GM12878 (cell line): Measurements from ENCODE around the gene WDR76. TPM values are rescaled to one million over a fixed set of nuclear protein-coding genes. Genes with fewer than 3 reads are reported as not detected.
A peak's percentile ranks its signal among the peaks of the same experiment; 100 is the strongest.

Experiments
- ATAC-seq: fragments of 200-7000 bp; cut with Tn5 transposase; 3 replicates; pipeline ENCODE4 v1.9.1; 2020; ENCODE audit warnings: mild to moderate bottlenecking, moderate library complexity
- BruUV-seq: library from RNA; stranded (reverse); fragments of 400-500 nt; replicated peaks from 2 replicates; lab custom pipeline; 2021; lab: Mats Ljungman, UMichigan
- CTCF ChIA-PET: fragments of 300-600 bp; sonication (Branson Sonifier 250); formaldehyde crosslinking; extraction: SDS; loops from one replicate; lab custom pipeline; 2021; ENCODE audit warnings: inconsistent platforms; lab: Yijun Ruan, JAX
- POLR2A ChIA-PET: fragments of 350-600 bp; formaldehyde crosslinking; extraction: SDS; loops from one replicate; lab custom pipeline; 2021; ENCODE audit warnings: inconsistent platforms; lab: Charles Lee
- RAD21 ChIA-PET: fragments of 300-600 bp; sonication (Branson Sonifier 250); formaldehyde crosslinking; loops from one replicate; lab custom pipeline; 2023; ENCODE audit warnings: antibody characterized with exemption; ENCODE audit not compliant: unreplicated experiment; lab: Charles Lee
- SMC1A ChIA-PET: fragments of 300-600 bp; sonication (Branson Sonifier 250); formaldehyde crosslinking; loops from one replicate; lab custom pipeline; 2023; ENCODE audit not compliant: unreplicated experiment, uncharacterized antibody; lab: Charles Lee
- DNase-seq: peaks from one replicate; pipeline ENCODE4 v3.0.0-alpha.2; 2011; ENCODE audit warnings: low read depth, low spot score
- FAIRE-seq: peaks from 3 replicates; lab custom pipeline; 2011; peaks lifted over from hg19 to GRCh38; lab: Jason Lieb, UNC
- H2AFZ ChIP-seq: 2 replicates; pipeline ENCODE4 v1.6.0; 2011; ENCODE audit warnings: low read depth, low read length, control low read depth; ENCODE audit not compliant: control insufficient read depth
- H3K27ac ChIP-seq: 2 replicates; pipeline ENCODE4 v1.5.1; 2011; ENCODE audit warnings: control low read depth; ENCODE audit not compliant: control insufficient read depth, insufficient read depth
- H3K27me3 ChIP-seq, 2 experiments: replicated peaks in 1 of 2; 2 replicates each; pipeline versions ENCODE4 v1.6.0 to v1.6.1; 2011; ENCODE audit warnings: low read length in 1 of 2; ENCODE audit not compliant: control insufficient read depth in 2 of 2, insufficient read depth in 2 of 2
- H3K36me3 ChIP-seq, 2 experiments: 2 replicates each; pipeline ENCODE4 v1.5.1; 2011; ENCODE audit warnings: low read length in 1 of 2; ENCODE audit not compliant: control insufficient read depth in 2 of 2, insufficient read depth in 2 of 2
- H3K4me1 ChIP-seq: 2 replicates; pipeline ENCODE4 v1.6.1; 2011; ENCODE audit warnings: mild to moderate bottlenecking, low read length, moderate library complexity, mixed read lengths; ENCODE audit not compliant: control insufficient read depth, insufficient read depth
- H3K4me2 ChIP-seq: 2 replicates; pipeline ENCODE4 v1.6.0; 2011; ENCODE audit warnings: control low read depth; ENCODE audit not compliant: control insufficient read depth, insufficient read depth
- H3K4me3 ChIP-seq: fragments of 200-600 bp; sonication (generic); 2 replicates; pipeline ENCODE4 v1.5.1; 2016
- H3K79me2 ChIP-seq: 2 replicates; pipeline ENCODE4 v1.6.0; 2011; ENCODE audit warnings: low read length; ENCODE audit not compliant: control insufficient read depth, insufficient read depth
- H3K9ac ChIP-seq: 2 replicates; pipeline ENCODE4 v1.8.0; 2011; ENCODE audit warnings: low read length, control low read depth, mixed read lengths; ENCODE audit not compliant: control insufficient read depth, insufficient read depth
- H3K9me3 ChIP-seq: replicated peaks from 3 replicates; pipeline ENCODE4 v1.5.1; 2011; ENCODE audit warnings: mild to moderate bottlenecking, low read length; ENCODE audit not compliant: control insufficient read depth, insufficient read depth
- H4K20me1 ChIP-seq: 2 replicates; pipeline ENCODE4 v1.6.0; 2011; ENCODE audit not compliant: control insufficient read depth, insufficient read depth
- CBX3 ChIP-seq: fragments of 200-600 bp; sonication (generic); IDR thresholded peaks from 2 replicates; pipeline ENCODE4 v1.6.1; 2016; ENCODE audit warnings: low read depth, borderline replicate concordance
- CHD4 ChIP-seq: fragments of 200-600 bp; sonication (generic); IDR thresholded peaks from 2 replicates; pipeline ENCODE4 v1.6.1; 2016; ENCODE audit warnings: mild to moderate bottlenecking
- CTCF ChIP-seq, 3 experiments: IDR thresholded peaks in 2 of 3; conservative IDR thresholded peaks in 1 of 3; 2 replicates each; pipeline ENCODE4 v1.5.1; 2011; ENCODE audit warnings: low read depth in 3 of 3, low read length in 3 of 3, mild to moderate bottlenecking in 3 of 3, control low read depth in 2 of 3, moderate library complexity in 2 of 3, inconsistent platforms in 1 of 3, mixed read lengths in 1 of 3; ENCODE audit not compliant: control insufficient read depth in 2 of 3, insufficient read depth in 1 of 3; ENCODE audit errors: extremely low read depth in 1 of 3
- FOXM1 ChIP-seq: IDR thresholded peaks from 2 replicates; pipeline ENCODE4 v1.6.1; 2012; ENCODE audit warnings: low read depth, mild to moderate bottlenecking, inconsistent platforms, low read length, moderate library complexity
- HDAC2 ChIP-seq: fragments of 200-600 bp; sonication (generic); IDR thresholded peaks from 2 replicates; pipeline ENCODE4 v1.6.1; 2017
- PML ChIP-seq: IDR thresholded peaks from 2 replicates; pipeline ENCODE4 v1.6.1; 2012; ENCODE audit warnings: low read length, inconsistent platforms
- SMAD5 ChIP-seq: IDR thresholded peaks from 2 replicates; pipeline ENCODE4 v1.6.1; 2016; ENCODE audit warnings: antibody characterized with exemption, low read depth
- TAF1 ChIP-seq: IDR thresholded peaks from 2 replicates; pipeline ENCODE4 v1.6.1; 2011; ENCODE audit warnings: mild to moderate bottlenecking, low read depth, low read length, borderline replicate concordance
- ZNF217 ChIP-seq: fragments of 450-650 bp; IDR thresholded peaks from 2 replicates; pipeline ENCODE4 v1.6.1; 2017; ENCODE audit warnings: antibody characterized with exemption, mild to moderate bottlenecking
- ZNF274 ChIP-seq: IDR thresholded peaks from one replicate; pipeline ENCODE4 v1.8.0; 2011; ENCODE audit not compliant: insufficient read length, insufficient read depth
- WGBS: methylation state at CpG from one replicate; pipeline ENCODE4 v1.1.6; 2016; ENCODE audit warnings: low lambda C conversion rate; ENCODE audit not compliant: insufficient replicate concordance, insufficient coverage; ENCODE audit errors: missing lambda C conversion rate; 5-methylcytosine and 5-hydroxymethylcytosine counted together
- in situ Hi-C: fragments of 300-500 bp; cut with MboI; formaldehyde crosslinking; loops from 9 replicates; pipeline ENCODE4 v1.14.3; 2018; ENCODE audit warnings: mixed read lengths
- intact Hi-C: fragments of 100-400 bp; cut with micrococcal nuclease; formaldehyde crosslinking; loops from one replicate; pipeline ENCODE4 v1.14.2; 2022; ENCODE audit not compliant: unreplicated experiment
- polyA plus RNA-seq, 11 experiments: library from polyadenylated mRNA; depleted of rRNA in 4 of 11; unstranded in 6 of 11; stranded (reverse) in 5 of 11; fragments of >200 nt; fragmentation: Nextera tagmentation in 4 of 11; fragmentation: Illumina TruSeq in 1 of 11; extraction: Ambion mirVana in 4 of 11; extraction: Trizol in 1 of 11; gene quantifications; 1 replicate in 1 of 11; 2 replicates in 10 of 11; pipeline versions ENCODE4 v1.2.1 to v1.2.3, GENCODE V29; 2011 to 2016; ENCODE audit warnings: inconsistent platforms in 2 of 11, missing spikeins in 2 of 11, low read depth in 1 of 11
- total RNA-seq, 4 experiments: library from RNA; depleted of rRNA in 3 of 4; stranded (reverse); fragments of >200 nt in 3 of 4; fragmentation: Illumina TruSeq in 1 of 4; extraction: Trizol in 1 of 4; gene quantifications; 2 replicates each; pipeline versions ENCODE4 v1.2.1 to v1.2.3, GENCODE V29; 2013 to 2021
- TF ChIP-seq, protein P1 (sequence below): fragments of 450-650 bp; conservative IDR thresholded peaks from 2 replicates; pipeline ENCODE4 v1.6.1; 2017; ENCODE audit warnings: mild to moderate bottlenecking, moderate library complexity
- TF ChIP-seq, protein P2 (sequence below): IDR thresholded peaks from 2 replicates; pipeline ENCODE4 v1.6.1; 2012; ENCODE audit warnings: low read depth, low read length, improper control_type of control experiment

WDR76 gene
- total and polyA plus RNA-seq, 10 of the 15 experiments (the other 5 are each of a cell fraction or from before 2014, with no cell fraction given), result 8.0 to 59.7 (median 34.5) TPM

- TF ChIP-seq, protein P1, sequence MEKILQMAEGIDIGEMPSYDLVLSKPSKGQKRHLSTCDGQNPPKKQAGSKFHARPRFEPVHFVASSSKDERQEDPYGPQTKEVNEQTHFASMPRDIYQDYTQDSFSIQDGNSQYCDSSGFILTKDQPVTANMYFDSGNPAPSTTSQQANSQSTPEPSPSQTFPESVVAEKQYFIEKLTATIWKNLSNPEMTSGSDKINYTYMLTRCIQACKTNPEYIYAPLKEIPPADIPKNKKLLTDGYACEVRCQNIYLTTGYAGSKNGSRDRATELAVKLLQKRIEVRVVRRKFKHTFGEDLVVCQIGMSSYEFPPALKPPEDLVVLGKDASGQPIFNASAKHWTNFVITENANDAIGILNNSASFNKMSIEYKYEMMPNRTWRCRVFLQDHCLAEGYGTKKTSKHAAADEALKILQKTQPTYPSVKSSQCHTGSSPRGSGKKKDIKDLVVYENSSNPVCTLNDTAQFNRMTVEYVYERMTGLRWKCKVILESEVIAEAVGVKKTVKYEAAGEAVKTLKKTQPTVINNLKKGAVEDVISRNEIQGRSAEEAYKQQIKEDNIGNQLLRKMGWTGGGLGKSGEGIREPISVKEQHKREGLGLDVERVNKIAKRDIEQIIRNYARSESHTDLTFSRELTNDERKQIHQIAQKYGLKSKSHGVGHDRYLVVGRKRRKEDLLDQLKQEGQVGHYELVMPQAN, result 0 out of 2 replicates have a peak, but pooled peaks have one; percentile 19
- 0 out of 2 replicates have a peak, but pooled peaks have one; percentile 6 for TF ChIP-seq TAF1
Observed at GRCh38 chr15:43792761-43793476, 33.9 kb upstream of the WDR76 start (continued).

- intact Hi-C loops, result loop anchor here (5.0 kb wide), 1 partner anchor 34 kb away; the partner anchor contains the start of gene WDR76
- CTCF ChIA-PET, result interaction anchor here (0.5 to 1.5 kb wide), 3 partner anchors 17 to 911 kb away, joined by 3 to 5 read pairs (median 4); partner anchors contain the start of gene ELL3
- FAIRE-seq (no peak), ATAC-seq (no peak), DNase-seq (no peak)
- H3K9ac ChIP-seq, result peak overlapping the region; percentile 100
- H3K79me2 ChIP-seq, result peaks cover 34% of the 10 kb centered on the region
- H3K9me3 ChIP-seq, result no peaks in the 10 kb centered on the region
- TF ChIP-seq CBX3 (no peak), CTCF (IDR thresholded peaks at IDR 0.05 in 2 of 3, conservative IDR thresholded peaks at IDR 0.05 in 1 of 3; ENCODE audit: control insufficient read depth in 2 of 3, extremely low read depth in 1 of 3, insufficient read depth in 1 of 3, low read depth in 3 of 3, low read length in 3 of 3) (no peak), HDAC2 (no peak), ZNF274 (no peak), ZNF217 (no peak), PML (no peak), SMAD5 (no peak), CHD4 (no peak), FOXM1 (no peak)
- TF ChIP-seq, protein P2, sequence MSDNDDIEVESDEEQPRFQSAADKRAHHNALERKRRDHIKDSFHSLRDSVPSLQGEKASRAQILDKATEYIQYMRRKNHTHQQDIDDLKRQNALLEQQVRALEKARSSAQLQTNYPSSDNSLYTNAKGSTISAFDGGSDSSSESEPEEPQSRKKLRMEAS, result no peak
- H3K4me1 ChIP-seq, result peaks cover 25% of the 10 kb centered on the region
- RAD21 ChIA-PET, result interaction anchor here (1.1 to 1.7 kb wide), 4 partner anchors 15 to 34 kb away, joined by 4 to 9 read pairs (median 6); partner anchors contain the start of genes ELL3 and MFAP1
- H4K20me1 ChIP-seq, result no peaks in the 10 kb centered on the region; the same call in none of the 2 replicates
- H3K27ac ChIP-seq, result peak overlapping the region; percentile 99
- SMC1A ChIA-PET, result interaction anchor here (1.1 to 9.4 kb wide), 6 partner anchors 10 to 34 kb away, joined by 3 to 129 read pairs (median 4); partner anchors contain the start of genes ELL3 and MFAP1
- peak overlapping the region; percentile 96 for H3K4me3 ChIP-seq
- POLR2A ChIA-PET, result interaction anchor here (1.0 to 6.5 kb wide), 7 partner anchors 10 to 37 kb away, joined by 3 to 59 read pairs (median 6); partner anchors contain the start of genes ELL3, MFAP1 and WDR76
- peaks cover 5 to 30% of the 10 kb centered on the region in 2 experiments for H3K36me3 ChIP-seq
- H2AFZ ChIP-seq, result no peak overlapping the region
- BruUV-seq, result no TSS peak
- WGBS, result 95% methylated on average over 7 of the region's 10 CpGs
- H3K27me3 ChIP-seq, result no peaks in the 10 kb centered on the region
- in situ Hi-C loops, result loop anchor here (10.0 to 25.0 kb wide), 2 partner anchors 931 to 1531 kb away; partner anchors contain the start of genes GANC and TMEM87A
- H3K4me2 ChIP-seq, result peak overlapping the region; percentile 99
Observed at GRCh38 chr15:43793647-43794046, 33.2 kb upstream of the WDR76 start.
